Transverse colon (tissue), 4 donors: Measurements from ENCODE around the gene TENM4. TPM values are rescaled to one million over a fixed set of nuclear protein-coding genes. Genes with fewer than 3 reads are reported as not detected.

Experiments used
- DNase-seq: peaks from one replicate; pipeline ENCODE4 v3.0.0-alpha.2; 2019
- H3K27ac ChIP-seq, 4 donors: fragments of 200-600 bp; sonication (generic); 2 replicates each; pipeline ENCODE4 v1.5.1; 2016 to 2018; ENCODE audit warnings: inconsistent platforms in 4 of 4
- H3K27me3 ChIP-seq: fragments of 200-600 bp; sonication (generic); 2 replicates; pipeline ENCODE4 v1.5.1; 2017; ENCODE audit warnings: inconsistent platforms
- H3K36me3 ChIP-seq, 4 donors: fragments of 200-600 bp; sonication (generic); 2 replicates each; pipeline ENCODE4 v1.5.1; 2017 to 2019; ENCODE audit warnings: inconsistent platforms in 4 of 4
- H3K4me1 ChIP-seq, 4 donors: fragments of 200-600 bp; sonication (generic); 2 replicates each; pipeline ENCODE4 v1.5.1; 2017 to 2020; ENCODE audit warnings: inconsistent platforms in 4 of 4
- H3K4me3 ChIP-seq, 4 donors: fragments of 200-600 bp; sonication (generic); 1 replicate in 1 of 4; 2 replicates in 3 of 4; pipeline versions ENCODE4 v1.5.1 to v1.6.1; 2017 to 2019; ENCODE audit warnings: inconsistent platforms in 4 of 4
- H3K9me3 ChIP-seq, 2 donors: fragments of 200-600 bp; sonication (generic); 2 replicates each; pipeline ENCODE4 v1.5.1; 2017 to 2019; ENCODE audit warnings: inconsistent platforms in 2 of 2
- EP300 ChIP-seq: sonication (generic); formaldehyde crosslinking; IDR thresholded peaks from one replicate; pipeline ENCODE4 v1.6.1; 2017; ENCODE audit warnings: antibody characterized with exemption, low read depth
- POLR2A ChIP-seq: fragments of 450-650 bp; IDR thresholded peaks from one replicate; pipeline ENCODE4 v1.6.1; 2016; ENCODE audit warnings: antibody characterized with exemption, mild to moderate bottlenecking, moderate library complexity
- POLR2AphosphoS5 ChIP-seq, 3 donors: sonication (generic); formaldehyde crosslinking; IDR thresholded peaks; one replicate each; pipeline ENCODE4 v1.6.1; 2016; ENCODE audit warnings: antibody characterized with exemption in 3 of 3
- WGBS, 2 donors: methylation state at CpG; one replicate each; pipeline ENCODE4 v1.1.5; 2018; ENCODE audit warnings: low coverage in 1 of 2; 5-methylcytosine and 5-hydroxymethylcytosine counted together
- in situ Hi-C, 4 donors: fragments of 200-750 bp; cut with MboI; loops; one replicate each; pipeline versions ENCODE4 v1.15.0 to v1.15.1; 2017; ENCODE audit warnings: low sequenced_read_pairs in 3 of 4, low pct_ligation_motif_present in 1 of 4, low pct_unique_long_range_greater_than_20kb in 1 of 4
- intact Hi-C: fragments of 100-400 bp; cut with DNase I; formaldehyde crosslinking; loops from one replicate; pipeline ENCODE4 v1.15.1; 2023; ENCODE audit warnings: low total_unique reads
- total RNA-seq, 4 donors: library from RNA; depleted of rRNA; stranded (reverse); fragments of >200 nt; gene quantifications; one replicate each; pipeline ENCODE4 v1.1.0, GENCODE V29; 2016
- TF ChIP-seq, protein P1 (sequence below), 5 experiments: fragments of 200-600 bp in 3 of 5; fragments of 450-650 bp in 2 of 5; sonication (generic) in 3 of 5; IDR thresholded peaks; 1 replicate in 2 of 5; 2 replicates in 3 of 5; pipeline ENCODE4 v1.5.1; 2016 to 2017; ENCODE audit warnings: antibody characterized with exemption in 5 of 5, inconsistent platforms in 3 of 5, mild to moderate bottlenecking in 2 of 5, moderate library complexity in 1 of 5

The TENM4 gene
- total RNA-seq, 4 donors from 2014 or later, result 0.14 to 0.79 (median 0.39) TPM

GRCh38 chr11:79422866-79423265 is 18.0 kb downstream of the TENM4 start:
- H3K9me3 ChIP-seq, result no peaks in the 10 kb centered on the region
- DNase-seq, result no peak
- no peak overlapping the region for H3K27ac ChIP-seq
- no peaks in the 10 kb centered on the region for H3K4me1 ChIP-seq
- 80 to 92% methylated on average over 1 to 2 of the region's 2 CpGs for WGBS, 2 donors
- intact Hi-C loops (no loop called here), in situ Hi-C loops (no loop called here)
- H3K27me3 ChIP-seq, result no peaks in the 10 kb centered on the region
- H3K4me3 ChIP-seq, result no peak overlapping the region
- no peak for TF ChIP-seq POLR2AphosphoS5 (IDR thresholded peaks at IDR 0.05)
- no peak for TF ChIP-seq EP300
- TF ChIP-seq POLR2A, result no peak
- TF ChIP-seq, protein P1, sequence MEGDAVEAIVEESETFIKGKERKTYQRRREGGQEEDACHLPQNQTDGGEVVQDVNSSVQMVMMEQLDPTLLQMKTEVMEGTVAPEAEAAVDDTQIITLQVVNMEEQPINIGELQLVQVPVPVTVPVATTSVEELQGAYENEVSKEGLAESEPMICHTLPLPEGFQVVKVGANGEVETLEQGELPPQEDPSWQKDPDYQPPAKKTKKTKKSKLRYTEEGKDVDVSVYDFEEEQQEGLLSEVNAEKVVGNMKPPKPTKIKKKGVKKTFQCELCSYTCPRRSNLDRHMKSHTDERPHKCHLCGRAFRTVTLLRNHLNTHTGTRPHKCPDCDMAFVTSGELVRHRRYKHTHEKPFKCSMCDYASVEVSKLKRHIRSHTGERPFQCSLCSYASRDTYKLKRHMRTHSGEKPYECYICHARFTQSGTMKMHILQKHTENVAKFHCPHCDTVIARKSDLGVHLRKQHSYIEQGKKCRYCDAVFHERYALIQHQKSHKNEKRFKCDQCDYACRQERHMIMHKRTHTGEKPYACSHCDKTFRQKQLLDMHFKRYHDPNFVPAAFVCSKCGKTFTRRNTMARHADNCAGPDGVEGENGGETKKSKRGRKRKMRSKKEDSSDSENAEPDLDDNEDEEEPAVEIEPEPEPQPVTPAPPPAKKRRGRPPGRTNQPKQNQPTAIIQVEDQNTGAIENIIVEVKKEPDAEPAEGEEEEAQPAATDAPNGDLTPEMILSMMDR (IDR thresholded peaks at IDR 0.05), result no peak
- H3K36me3 ChIP-seq, result no peaks in the 10 kb centered on the region

GRCh38 chr11:79421820-79422219 is 19.0 kb downstream of the TENM4 start:
- Histone ChIP-seq H3K4me1 (no peaks in the 10 kb centered on the region), H3K9me3 (no peaks in the 10 kb centered on the region), H3K27ac (no peak overlapping the region), H3K4me3 (no peak overlapping the region), H3K36me3 (no peaks in the 10 kb centered on the region), H3K27me3 (no peaks in the 10 kb centered on the region)
- TF ChIP-seq POLR2AphosphoS5 (IDR thresholded peaks at IDR 0.05) (no peak), EP300 (no peak), POLR2A (no peak)
- TF ChIP-seq, protein P1 (IDR thresholded peaks at IDR 0.05), result no peak
- in situ Hi-C loops, result no loop called here
- no peak for DNase-seq
- WGBS, 2 donors, result 90% methylated on average over 4 of the region's 4 CpGs; no CpG with 5 or more reads in 1 of the 2 donors
- intact Hi-C loops, result no loop called here

GRCh38 chr11:79419120-79419519 is 21.7 kb downstream of the TENM4 start:
- H3K4me1 ChIP-seq, result peaks cover 0 to 8% (median 0%) of the 10 kb centered on the region in 4 donors
- intact Hi-C loops, result no loop called here
- in situ Hi-C loops, result no loop called here
- no peaks in the 10 kb centered on the region for H3K27me3 ChIP-seq
- H3K4me3 ChIP-seq, result no peak overlapping the region
- DNase-seq, result peak; percentile 63
- 42 to 62% methylated on average over 2 to 5 of the region's 5 CpGs for WGBS, 2 donors
- H3K36me3 ChIP-seq, result no peaks in the 10 kb centered on the region
- TF ChIP-seq POLR2AphosphoS5 (IDR thresholded peaks at IDR 0.05), result peak in 1 of 3 donors; percentile 56
- no peak for TF ChIP-seq EP300
- no peaks in the 10 kb centered on the region for H3K9me3 ChIP-seq
- no peak overlapping the region for H3K27ac ChIP-seq

- intact Hi-C loops, result no loop called here
- Histone ChIP-seq H3K27ac (no peak overlapping the region), H3K4me1 (peaks cover 0 to 12% (median 0%) of the 10 kb centered on the region in 4 donors), H3K27me3 (no peaks in the 10 kb centered on the region), H3K36me3 (no peaks in the 10 kb centered on the region), H3K9me3 (no peaks in the 10 kb centered on the region), H3K4me3 (no peak overlapping the region)
- no peak for DNase-seq
- TF ChIP-seq POLR2A (no peak), EP300 (no peak), POLR2AphosphoS5 (IDR thresholded peaks at IDR 0.05) (no peak)
- TF ChIP-seq, protein P1 (IDR thresholded peaks at IDR 0.05), result no peak
- in situ Hi-C loops, result no loop called here
- 80 to 92% methylated on average over 1 of the region's 1 CpG for WGBS, 2 donors
Measured at GRCh38 chr11:79418241-79418640, 22.6 kb downstream of the TENM4 start.
